Ovary (tissue), 9 donors: ENCODE results near the gene ANXA6. TPM values are rescaled to one million over a fixed set of nuclear protein-coding genes. Genes with fewer than 3 reads are reported as not detected.

ENCODE experiments used
- DNase-seq, 5 donors: peaks; one replicate each; pipeline ENCODE4 v3.0.0-alpha.2; 2019 to 2020
- H3K27ac ChIP-seq, 2 donors: fragments of 200-600 bp; one replicate each; pipeline versions ENCODE4 v1.5.1 to v1.8.0; 2019 to 2022
- H3K27me3 ChIP-seq: fragments of 200-600 bp; one replicate; pipeline ENCODE4 v1.8.0; 2022
- H3K36me3 ChIP-seq: fragments of 200-600 bp; sonication (generic); one replicate; pipeline ENCODE4 v1.5.1; 2019
- H3K4me1 ChIP-seq: one replicate; pipeline ENCODE4 v1.8.1; 2013; ENCODE audit warnings: mild to moderate bottlenecking, moderate library complexity; ENCODE audit not compliant: insufficient read depth
- H3K4me3 ChIP-seq: fragments of 200-600 bp; sonication (generic); one replicate; pipeline ENCODE4 v1.5.1; 2017
- H3K9me3 ChIP-seq, 2 donors: fragments of 200-600 bp in 1 of 2; sonication (generic) in 1 of 2; one replicate each; pipeline versions ENCODE4 v1.5.1 to v1.8.1; 2013 to 2019; ENCODE audit warnings: mild to moderate bottlenecking in 1 of 2, moderate library complexity in 1 of 2
- CTCF ChIP-seq, 3 donors: fragments of 450-650 bp in 2 of 3; fragments of 200-600 bp in 1 of 3; IDR thresholded peaks; one replicate each; pipeline versions ENCODE4 v1.5.1 to v1.8.0; 2016 to 2022; ENCODE audit warnings: antibody characterized with exemption in 3 of 3, mild to moderate bottlenecking in 1 of 3
- EP300 ChIP-seq: sonication (generic); formaldehyde crosslinking; IDR thresholded peaks from one replicate; pipeline ENCODE4 v1.6.1; 2017; ENCODE audit warnings: antibody characterized with exemption
- POLR2A ChIP-seq: fragments of 450-650 bp; IDR thresholded peaks from one replicate; pipeline ENCODE4 v1.6.1; 2017; ENCODE audit warnings: antibody characterized with exemption, mild to moderate bottlenecking, moderate library complexity
- WGBS, 3 donors: extraction: QIAGEN DNeasy Blood & Tissue Kit in 1 of 3; methylation state at CpG; one replicate each; pipeline versions ENCODE4 v1.1.5 to v1.1.7; 2013 to 2017; 5-methylcytosine and 5-hydroxymethylcytosine counted together
- intact Hi-C, 4 donors: fragments of 100-400 bp; cut with DNase I; formaldehyde crosslinking; loops; one replicate each; pipeline versions ENCODE4 v1.11.0 to v1.15.1; 2022 to 2023
- polyA plus RNA-seq, 2 donors: library from polyadenylated mRNA; stranded (reverse); fragments of 200-250 nt in 1 of 2; fragments of 350-450 nt in 1 of 2; fragmentation: Illumina TruSeq in 1 of 2; extraction: RNeasy Lipid Tissue Mini Kit (QIAGEN cat#74804) in 1 of 2; gene quantifications; one replicate each; pipeline ENCODE4 v1.2.3, GENCODE V29; 2013 to 2014
- total RNA-seq, 7 donors: library from RNA; depleted of rRNA in 2 of 7; stranded (reverse); fragments of >200 nt in 2 of 7; fragmentation: NEBNext Ultra II Directional in 3 of 7; extraction: Animal tissue kit (Norgen Biotek cat#: 25700) in 3 of 7; gene quantifications; one replicate each; pipeline versions ENCODE4 v1.1.0 to v1.2.4, GENCODE V29; 2016 to 2023
- donor health status: DM: no; HTN: no; CAD: no; lungs with moderate emphysema.
- donor health status: DM: no; HTN: no; CAD: no.
- donor health status: Bipolar disorder and iron deficiency.
- donor health status: DM: yes; HTN: yes; CAD: no.
- donor health status: DM: no; HTN: no; CAD: no.
- donor health status: DM: yes; HTN: yes; CAD: no.

The ANXA6 gene
- total and polyA plus RNA-seq, 9 donors: 117 to 541 (median 225) TPM

DNA sequence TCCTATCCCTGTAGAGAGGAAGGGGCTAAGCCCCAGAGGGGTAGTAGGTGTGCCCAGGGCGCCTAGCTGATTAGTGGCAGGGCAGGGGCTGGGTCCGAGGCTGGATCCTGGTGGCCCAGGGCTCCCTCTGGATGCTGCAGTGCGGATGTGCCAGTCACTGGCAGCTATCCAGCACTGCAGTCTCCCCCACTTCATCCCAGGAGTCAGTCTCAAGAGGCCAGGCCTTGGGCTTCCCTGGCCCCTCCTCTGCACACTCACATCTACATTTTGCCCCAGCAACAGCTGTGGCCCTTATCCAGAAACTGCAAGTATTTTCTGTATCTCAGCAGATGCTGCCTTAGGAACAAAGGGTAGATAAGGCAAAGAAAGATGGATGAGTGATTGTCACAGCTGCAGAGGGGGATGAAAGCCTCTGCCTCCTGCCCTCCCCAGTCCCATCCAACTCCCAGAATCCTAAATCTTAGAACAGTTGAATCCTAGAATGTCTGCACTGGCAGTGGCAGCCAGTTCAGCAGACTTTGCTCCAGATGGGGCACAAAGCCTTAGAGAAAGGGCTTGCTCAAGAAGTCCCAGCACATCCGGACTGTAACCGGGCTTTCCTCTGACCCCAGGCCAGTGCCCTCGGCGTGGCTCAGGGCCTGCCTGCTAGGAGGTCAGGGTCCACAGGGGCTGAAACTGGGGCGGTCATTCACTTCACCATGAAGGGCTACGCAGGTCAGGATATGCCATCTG lies 1.6 kb downstream of the ANXA6 start:
- TF ChIP-seq EP300 (no peak), CTCF (IDR thresholded peaks at IDR 0.05) (no peak), POLR2A (no peak)
- H3K36me3 ChIP-seq: no peaks in the 10 kb centered on the region
- H3K4me1 ChIP-seq: peaks cover 19% of the 10 kb centered on the region
- DNase-seq: peak; percentile 29 to 58 (median 45)
- intact Hi-C loops: no loop called here
- H3K27ac ChIP-seq: peak overlapping the region; percentile 81 to 92
- peak overlapping the region; percentile 76 for H3K4me3 ChIP-seq
- H3K27me3 ChIP-seq: no peaks in the 10 kb centered on the region
- WGBS, 3 donors: 6 to 9% (median 7%) methylated on average over 9 of the region's 9 CpGs
- H3K9me3 ChIP-seq: no peaks in the 10 kb centered on the region

GRCh38 chr5:151154931-151155774 lies 2.4 kb downstream of the ANXA6 start:
- peak overlapping the region; percentile 76 for H3K4me3 ChIP-seq
- no peaks in the 10 kb centered on the region for H3K27me3 ChIP-seq
- no peak for DNase-seq
- H3K36me3 ChIP-seq: no peaks in the 10 kb centered on the region
- WGBS, 3 donors: 13 to 30% (median 16%) methylated on average over 9 of the region's 9 CpGs
- intact Hi-C loops: no loop called here
- H3K9me3 ChIP-seq: no peaks in the 10 kb centered on the region
- peaks cover 27% of the 10 kb centered on the region for H3K4me1 ChIP-seq
- H3K27ac ChIP-seq: peak overlapping the region; percentile 81 to 92
- TF ChIP-seq CTCF (IDR thresholded peaks at IDR 0.05): no peak
- no peak for TF ChIP-seq EP300
- TF ChIP-seq POLR2A: no peak

DNA sequence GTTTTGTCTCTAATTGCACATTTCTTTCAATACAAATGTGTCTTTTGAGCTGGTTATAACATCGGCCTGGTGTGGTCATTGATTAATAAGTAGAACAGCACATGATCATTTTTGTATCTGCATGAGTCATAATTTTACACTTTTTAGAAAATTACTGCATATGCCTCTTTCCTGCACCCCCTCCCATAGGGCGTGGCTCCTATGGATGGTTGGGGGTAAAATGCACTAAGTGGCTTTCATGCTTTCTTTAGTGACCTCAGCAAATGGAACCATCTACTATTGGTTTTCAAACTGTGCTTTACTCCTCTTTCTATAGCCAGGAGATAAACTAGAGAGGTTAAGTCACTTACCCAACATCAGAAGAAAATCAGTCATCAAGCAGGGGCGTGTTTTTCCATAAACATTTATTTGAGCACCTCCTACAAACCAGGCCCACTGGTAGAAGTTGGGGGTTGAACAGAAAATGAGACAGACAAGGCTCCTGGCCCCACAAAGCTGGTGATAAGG lies 3.8 kb downstream of the ANXA6 start:
- DNase-seq: no peak
- intact Hi-C loops: no loop called here
- no peak overlapping the region for H3K27ac ChIP-seq
- WGBS, 3 donors: 64 to 80% (median 65%) methylated on average over 3 of the region's 3 CpGs
- no peaks in the 10 kb centered on the region for H3K9me3 ChIP-seq
- H3K4me1 ChIP-seq: peaks cover 33% of the 10 kb centered on the region
- H3K36me3 ChIP-seq: no peaks in the 10 kb centered on the region
- H3K27me3 ChIP-seq: no peaks in the 10 kb centered on the region
- TF ChIP-seq EP300 (no peak), CTCF (IDR thresholded peaks at IDR 0.05) (no peak), POLR2A (no peak)
- no peak overlapping the region for H3K4me3 ChIP-seq

GRCh38 chr5:151153300-151153699 lies 4.3 kb downstream of the ANXA6 start:
- Histone ChIP-seq H3K4me3 (no peak overlapping the region), H3K36me3 (no peaks in the 10 kb centered on the region), H3K9me3 (no peaks in the 10 kb centered on the region), H3K27ac (no peak overlapping the region), H3K27me3 (no peaks in the 10 kb centered on the region), H3K4me1 (peaks cover 31% of the 10 kb centered on the region)
- intact Hi-C loops: no loop called here
- WGBS, 3 donors: 79 to 82% (median 80%) methylated on average over 3 of the region's 3 CpGs
- DNase-seq: no peak
- TF ChIP-seq POLR2A (no peak), CTCF (IDR thresholded peaks at IDR 0.05) (no peak), EP300 (no peak)
